ENCODE data around the gene EPC1. TPM values are rescaled to one million over a fixed set of nuclear protein-coding genes. Genes with fewer than 3 reads are reported as not detected.

EPC1 gene
- total and polyA plus RNA-seq, 9 of the 15 experiments (the other 6 are each of a cell fraction or from before 2014, with no cell fraction given) = 7.0 to 43.6 (median 16.1) TPM

- TF ChIP-seq TRIM24 (IDR thresholded peaks at IDR 0.05) = no peak
- no peak for TF ChIP-seq MXI1 (IDR thresholded peaks at IDR 0.05; ENCODE audit: low read depth, low read length)
- no peak for TF ChIP-seq SETDB1 (IDR thresholded peaks at IDR 0.05; ENCODE audit: low read length)
- TF ChIP-seq, protein P1, sequence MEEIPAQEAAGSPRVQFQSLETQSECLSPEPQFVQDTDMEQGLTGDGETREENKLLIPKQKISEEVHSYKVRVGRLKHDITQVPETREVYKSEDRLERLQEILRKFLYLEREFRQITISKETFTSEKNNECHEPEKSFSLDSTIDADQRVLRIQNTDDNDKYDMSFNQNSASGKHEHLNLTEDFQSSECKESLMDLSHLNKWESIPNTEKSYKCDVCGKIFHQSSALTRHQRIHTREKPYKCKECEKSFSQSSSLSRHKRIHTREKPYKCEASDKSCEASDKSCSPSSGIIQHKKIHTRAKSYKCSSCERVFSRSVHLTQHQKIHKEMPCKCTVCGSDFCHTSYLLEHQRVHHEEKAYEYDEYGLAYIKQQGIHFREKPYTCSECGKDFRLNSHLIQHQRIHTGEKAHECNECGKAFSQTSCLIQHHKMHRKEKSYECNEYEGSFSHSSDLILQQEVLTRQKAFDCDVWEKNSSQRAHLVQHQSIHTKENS (CRISPR knock-in tag; IDR thresholded peaks at IDR 0.05) = no peak
- no peak for TF ChIP-seq ZBTB49 (CRISPR knock-in tag; IDR thresholded peaks at IDR 0.05; ENCODE audit: borderline replicate concordance)
- TF ChIP-seq POLR2B (IDR thresholded peaks at IDR 0.05; ENCODE audit: low read depth, partially characterized antibody) = peak; percentile 63
- TF ChIP-seq NCOA2 (IDR thresholded peaks at IDR 0.05; ENCODE audit: partially characterized antibody in 2 of 2) = no peak
- TF ChIP-seq RHOXF2B (CRISPR knock-in tag; conservative IDR thresholded peaks at IDR 0.05) = no peak
- peak; percentile 96 for TF ChIP-seq NFRKB (IDR thresholded peaks at IDR 0.05; ENCODE audit: low read depth)
- TF ChIP-seq ATF7 (IDR thresholded peaks at IDR 0.05) = peak; percentile 50; the same call in 1 of the 2 replicates
- TF ChIP-seq TBL1XR1 (IDR thresholded peaks at IDR 0.05; ENCODE audit: low read length in 2 of 2) = no peak
- no peak for TF ChIP-seq ZBTB2 (IDR thresholded peaks at IDR 0.05)
- peak; percentile 55; the same call in 1 of the 2 replicates for TF ChIP-seq CREB3L1 (IDR thresholded peaks at IDR 0.05; ENCODE audit: borderline replicate concordance, low read depth)
- peak; percentile 32; the same call in 1 of the 2 replicates for TF ChIP-seq GTF2E2 (tag; IDR thresholded peaks at IDR 0.05)
- peak; percentile 11; the same call in 1 of the 2 replicates for TF ChIP-seq TAL1 (IDR thresholded peaks at IDR 0.05)
- peak; percentile 24 for TF ChIP-seq SMAD1 (IDR thresholded peaks at IDR 0.05; ENCODE audit: low read depth, low read length, partially characterized antibody)
- peak; percentile 44; the same call in 1 of the 2 replicates for TF ChIP-seq RNF2 (IDR thresholded peaks at IDR 0.05)
- TF ChIP-seq ZBTB17 (CRISPR knock-in tag; IDR thresholded peaks at IDR 0.05) = no peak
- TF ChIP-seq, protein P2, sequence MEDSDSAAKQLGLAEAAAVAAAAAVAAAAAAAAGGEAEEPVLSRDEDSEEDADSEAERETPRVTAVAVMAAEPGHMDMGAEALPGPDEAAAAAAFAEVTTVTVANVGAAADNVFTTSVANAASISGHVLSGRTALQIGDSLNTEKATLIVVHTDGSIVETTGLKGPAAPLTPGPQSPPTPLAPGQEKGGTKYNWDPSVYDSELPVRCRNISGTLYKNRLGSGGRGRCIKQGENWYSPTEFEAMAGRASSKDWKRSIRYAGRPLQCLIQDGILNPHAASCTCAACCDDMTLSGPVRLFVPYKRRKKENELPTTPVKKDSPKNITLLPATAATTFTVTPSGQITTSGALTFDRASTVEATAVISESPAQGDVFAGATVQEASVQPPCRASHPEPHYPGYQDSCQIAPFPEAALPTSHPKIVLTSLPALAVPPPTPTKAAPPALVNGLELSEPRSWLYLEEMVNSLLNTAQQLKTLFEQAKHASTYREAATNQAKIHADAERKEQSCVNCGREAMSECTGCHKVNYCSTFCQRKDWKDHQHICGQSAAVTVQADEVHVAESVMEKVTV (CRISPR knock-in tag; IDR thresholded peaks at IDR 0.05) = no peak
- TF ChIP-seq TAF1 (IDR thresholded peaks at IDR 0.05; ENCODE audit: control insufficient read depth, extremely low read depth, insufficient read depth, low read length, severe bottlenecking) = peak; percentile 86
Measured at GRCh38 chr10:32378363-32379317, 31.7 kb upstream of the EPC1 start (continued).

Data from K562 (cell line).